SK-N-SH (cell line): ENCODE data around the gene LPGAT1. TPM values are rescaled to one million over a fixed set of nuclear protein-coding genes. Genes with fewer than 3 reads are reported as not detected.

Source experiments
- CTCF ChIA-PET: fragments of 300-600, 350-600 bp; formaldehyde crosslinking; extraction: SDS; loops from one replicate; lab custom pipeline; 2021; lab: Yijun Ruan, JAX
- POLR2A ChIA-PET: fragments of 350-600 bp; sonication (Branson Sonifier 250); formaldehyde crosslinking; extraction: SDS; loops from one replicate; lab custom pipeline; 2020; ENCODE audit warnings: antibody characterized with exemption, inconsistent platforms; lab: Yijun Ruan, JAX
- DNase-seq: peaks from one replicate; pipeline ENCODE4 v3.0.0; 2012
- H2AFZ ChIP-seq: fragments of 200-600 bp; sonication (generic); 2 replicates; pipeline ENCODE4 v1.8.1; 2016; ENCODE audit warnings: antibody characterized with exemption, mild to moderate bottlenecking, low read depth
- H3F3A ChIP-seq: fragments of 200-600 bp; sonication (generic); replicated peaks from 2 replicates; pipeline ENCODE3; 2016; ENCODE audit warnings: antibody characterized with exemption, mild to moderate bottlenecking; ENCODE audit not compliant: insufficient read depth
- H3K27ac ChIP-seq, 2 experiments: fragments of 200-500 bp in 1 of 2; fragments of 200-600 bp in 1 of 2; sonication (Bioruptor generic) in 1 of 2; sonication (generic), shearing (Covaris generic) in 1 of 2; 2 replicates each; pipeline versions ENCODE4 v1.5.1 to v1.6.1; 2014 to 2016; ENCODE audit warnings: low read depth in 2 of 2, inconsistent platforms in 1 of 2, low read length in 1 of 2, mild to moderate bottlenecking in 1 of 2, mixed read lengths in 1 of 2
- H3K27me3 ChIP-seq: fragments of 200-600 bp; sonication (generic), shearing (Covaris generic); 2 replicates; pipeline ENCODE4 v1.6.1; 2016; ENCODE audit warnings: mixed run types; ENCODE audit not compliant: insufficient read depth
- H3K36me3 ChIP-seq, 2 experiments: fragments of 200-500 bp in 1 of 2; fragments of 200-600 bp in 1 of 2; sonication (Bioruptor generic) in 1 of 2; sonication (generic) in 1 of 2; replicated peaks in 1 of 2; 2 replicates each; pipeline versions ENCODE3 to v1.5.1; 2014 to 2016; ENCODE audit warnings: low read length in 1 of 2, mild to moderate bottlenecking in 1 of 2; ENCODE audit not compliant: insufficient read depth in 2 of 2, control insufficient read depth in 1 of 2
- H3K4me1 ChIP-seq, 2 experiments: fragments of 200-500 bp in 1 of 2; fragments of 200-600 bp in 1 of 2; sonication (Bioruptor generic) in 1 of 2; sonication (generic), shearing (Covaris generic) in 1 of 2; 2 replicates each; pipeline versions ENCODE4 v1.5.1 to v1.6.1; 2014 to 2016; ENCODE audit warnings: low read depth in 1 of 2, low read length in 1 of 2, mixed run types in 1 of 2; ENCODE audit not compliant: insufficient read depth in 2 of 2, control insufficient read depth in 1 of 2
- H3K4me2 ChIP-seq: fragments of 200-600 bp; sonication (generic), shearing (Covaris generic); 2 replicates; pipeline ENCODE4 v1.6.1; 2017; ENCODE audit warnings: mixed run types
- H3K4me3 ChIP-seq, 2 experiments: fragments of 200-500 bp in 1 of 2; fragments of 200-600 bp in 1 of 2; sonication (Bioruptor generic) in 1 of 2; sonication (generic), shearing (Covaris generic) in 1 of 2; 2 replicates each; pipeline versions ENCODE4 v1.5.1 to v1.8.1; 2014 to 2016; ENCODE audit warnings: low read depth in 2 of 2, inconsistent platforms in 1 of 2, low read length in 1 of 2, mild to moderate bottlenecking in 1 of 2, mixed read lengths in 1 of 2, moderate library complexity in 1 of 2
- H3K79me2 ChIP-seq: fragments of 200-600 bp; sonication (generic); 2 replicates; pipeline ENCODE4 v1.8.1; 2017; ENCODE audit warnings: mild to moderate bottlenecking; ENCODE audit not compliant: insufficient read depth
- H3K9ac ChIP-seq: fragments of 200-600 bp; sonication (generic); 2 replicates; pipeline ENCODE4 v1.6.1; 2017; ENCODE audit warnings: mixed run types
- H3K9me2 ChIP-seq: fragments of 200-600 bp; sonication (generic); 2 replicates; pipeline ENCODE4 v1.6.1; 2017; ENCODE audit warnings: mixed run types
- H3K9me3 ChIP-seq: fragments of 200-600 bp; sonication (generic); 2 replicates; pipeline ENCODE4 v1.6.1; 2017; ENCODE audit warnings: mixed run types, mild to moderate bottlenecking, moderate library complexity
- H4K20me1 ChIP-seq: fragments of 200-600 bp; sonication (generic); 2 replicates; pipeline ENCODE4 v1.6.1; 2017; ENCODE audit warnings: mild to moderate bottlenecking, mixed run types; ENCODE audit not compliant: insufficient read depth
- CTCF ChIP-seq: fragments of 200-600 bp; sonication (generic); IDR thresholded peaks from 2 replicates; pipeline ENCODE4 v1.6.1; 2017; ENCODE audit warnings: antibody characterized with exemption, mild to moderate bottlenecking, moderate library complexity
- ELF1 ChIP-seq: IDR thresholded peaks from 2 replicates; pipeline ENCODE4 v1.4.0; 2012
- GABPA ChIP-seq: IDR thresholded peaks from 2 replicates; pipeline ENCODE4 v1.4.0; 2012; ENCODE audit warnings: low read depth, mild to moderate bottlenecking
- NRF1 ChIP-seq: IDR thresholded peaks from 2 replicates; pipeline ENCODE4 v1.6.1; 2012; ENCODE audit warnings: low read depth, mild to moderate bottlenecking, low read length
- POLR2AphosphoS5 ChIP-seq: IDR thresholded peaks from 2 replicates; pipeline ENCODE4 v1.6.1; 2012; ENCODE audit warnings: low read depth, low read length
- RCOR1 ChIP-seq: fragments of 150-350 bp; IDR thresholded peaks from 2 replicates; pipeline ENCODE4 v1.6.1; 2017; ENCODE audit warnings: antibody characterized with exemption, low read length
- ZBTB33 ChIP-seq: IDR thresholded peaks from 2 replicates; pipeline ENCODE4 v1.4.0; 2012; ENCODE audit warnings: low read depth, borderline replicate concordance
- WGBS: methylation state at CpG from one replicate; pipeline ENCODE4 v1.1.6; 2017; ENCODE audit warnings: low lambda C conversion rate; 5-methylcytosine and 5-hydroxymethylcytosine counted together
- polyA plus RNA-seq, 3 experiments: library from polyadenylated mRNA; depleted of rRNA; stranded (reverse); fragments of >200 nt; gene quantifications; 2 replicates each; pipeline ENCODE4 v1.2.3, GENCODE V29; 2012
- TF ChIP-seq, protein P1 (sequence below): IDR thresholded peaks from 2 replicates; pipeline ENCODE4 v1.4.0; 2012; ENCODE audit warnings: low read depth, borderline replicate concordance

The LPGAT1 gene
- polyA plus RNA-seq, 1 of the 3 experiments (the other 2 are of a cell fraction): 4.8 TPM

DNA sequence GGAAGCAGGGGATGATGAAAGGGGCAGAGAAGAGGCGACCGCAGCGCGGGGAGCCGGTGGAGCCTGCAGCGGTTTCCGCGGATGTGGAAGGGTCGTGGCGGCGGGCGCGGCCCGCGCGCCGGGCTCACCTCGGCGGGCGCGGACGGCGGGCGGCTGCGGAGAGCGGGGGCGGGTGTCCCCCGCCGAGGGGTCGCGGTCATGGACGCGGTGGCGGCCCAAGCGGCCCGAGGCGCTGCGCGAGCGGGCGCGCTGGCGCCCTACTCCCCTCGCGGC lies 572 bp downstream of the LPGAT1 start:
- CTCF ChIA-PET: interaction anchor here (0.8 to 4.5 kb wide), 4 partner anchors 13 to 144 kb away, joined by 5 to 42 read pairs (median 6); no protein-coding TSS in a partner anchor
- Histone ChIP-seq H2AFZ (peak overlapping the region; percentile 58), H3K27ac (peak overlapping the region; percentile 12 to 82; a peak in 2 of 4 replicates), H3K4me2 (peak overlapping the region; percentile 90), H3K79me2 (peaks cover 24% of the 10 kb centered on the region), H3F3A (peaks cover 24% of the 10 kb centered on the region), H3K9me3 (no peaks in the 10 kb centered on the region), H3K9me2 (no peaks in the 10 kb centered on the region), H3K36me3 (peaks cover 12 to 14% of the 10 kb centered on the region in 2 experiments), H3K4me3 (peak overlapping the region; percentile 64 to 79), H4K20me1 (no peaks in the 10 kb centered on the region), H3K4me1 (peaks cover 11 to 24% of the 10 kb centered on the region in 2 experiments; a peak in 3 of 4 replicates), H3K27me3 (no peaks in the 10 kb centered on the region), H3K9ac (peak overlapping the region; percentile 78; the same call in 1 of the 2 replicates)
- POLR2A ChIA-PET: no interaction called here
- DNase-seq: no peak
- TF ChIP-seq, protein P1, sequence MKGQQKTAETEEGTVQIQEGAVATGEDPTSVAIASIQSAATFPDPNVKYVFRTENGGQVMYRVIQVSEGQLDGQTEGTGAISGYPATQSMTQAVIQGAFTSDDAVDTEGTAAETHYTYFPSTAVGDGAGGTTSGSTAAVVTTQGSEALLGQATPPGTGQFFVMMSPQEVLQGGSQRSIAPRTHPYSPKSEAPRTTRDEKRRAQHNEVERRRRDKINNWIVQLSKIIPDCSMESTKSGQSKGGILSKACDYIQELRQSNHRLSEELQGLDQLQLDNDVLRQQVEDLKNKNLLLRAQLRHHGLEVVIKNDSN: no peak
- TF ChIP-seq ELF1 (no peak), NRF1 (no peak), GABPA (no peak), RCOR1 (no peak), POLR2AphosphoS5 (no peak)
- 4% methylated on average over 7 of the region's 45 CpGs for WGBS

DNA sequence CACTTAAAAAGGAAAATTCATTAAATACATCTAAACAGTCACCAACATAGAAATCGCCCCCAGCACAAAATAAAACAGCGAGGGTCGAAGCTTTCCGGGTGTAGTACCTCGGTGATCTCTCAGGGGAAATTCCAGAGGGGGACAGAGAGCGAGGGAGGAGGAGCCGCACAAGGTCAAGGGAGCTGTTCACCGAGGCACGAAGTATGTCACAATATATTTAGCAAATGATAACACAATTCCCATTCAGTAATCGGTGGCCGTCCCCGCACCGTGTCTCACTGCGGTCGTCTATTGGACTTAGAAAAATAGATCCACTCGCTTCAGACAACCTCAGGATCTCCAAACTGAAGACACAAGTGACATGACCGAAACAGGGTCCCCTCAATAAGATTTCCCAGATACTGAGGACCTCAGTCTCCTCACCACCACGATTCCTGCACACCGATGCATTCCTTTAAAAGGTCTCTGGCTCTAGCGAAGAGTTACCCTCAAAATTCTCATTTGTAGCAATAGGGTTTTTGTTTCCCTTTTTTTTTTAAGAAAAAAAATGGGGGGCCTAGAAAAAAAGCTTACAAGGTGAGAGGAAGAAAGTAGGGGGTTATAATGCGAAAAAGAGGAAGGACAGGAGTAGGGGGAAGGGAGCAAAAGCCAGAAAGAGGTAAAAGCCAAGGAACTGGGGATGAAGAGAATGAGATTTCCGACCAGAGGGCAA lies 1.1 kb downstream of the LPGAT1 start:
- H3K27ac ChIP-seq: peak overlapping the region; percentile 12 to 82; a peak in 2 of 4 replicates
- peak overlapping the region; percentile 90 for H3K4me2 ChIP-seq
- no peaks in the 10 kb centered on the region for H4K20me1 ChIP-seq
- ChIA-PET CTCF (interaction anchor here (0.6 to 4.5 kb wide), 19 partner anchors 8 to 205 kb away, joined by 3 to 42 read pairs (median 5); partner anchors contain the start of genes DTL and INTS7), POLR2A (interaction anchor here (0.7 kb wide), 1 partner anchor 213 kb away, joined by 3 read pairs; no protein-coding TSS in a partner anchor)
- WGBS: 5% methylated on average over 19 of the region's 22 CpGs
- no peaks in the 10 kb centered on the region for H3K27me3 ChIP-seq
- DNase-seq: peak; percentile 78
- peaks cover 24% of the 10 kb centered on the region for H3F3A ChIP-seq
- peak overlapping the region; percentile 58 for H2AFZ ChIP-seq
- H3K4me3 ChIP-seq: peak overlapping the region; percentile 64 to 79
- no peak for TF ChIP-seq ZBTB33
- peak; percentile 39 for TF ChIP-seq CTCF
- TF ChIP-seq, all 33 proteins: peak for 1
- no peaks in the 10 kb centered on the region for H3K9me3 ChIP-seq
- H3K79me2 ChIP-seq: peaks cover 24% of the 10 kb centered on the region
- peaks cover 12 to 18% of the 10 kb centered on the region in 2 experiments for H3K36me3 ChIP-seq
- no peaks in the 10 kb centered on the region for H3K9me2 ChIP-seq
- H3K4me1 ChIP-seq: peaks cover 11 to 24% of the 10 kb centered on the region in 2 experiments; a peak in 3 of 4 replicates
- peak overlapping the region; percentile 78; the same call in 1 of the 2 replicates for H3K9ac ChIP-seq
